COLO829 (cell line): ENCODE results near the gene STMN3.
A peak's percentile ranks its signal among the peaks of the same experiment; 100 is the strongest.

ENCODE experiments used
- DNase-seq: peaks from one replicate; pipeline ENCODE4 v3.0.0; 2012; ENCODE audit warnings: low spot score

STMN3 gene

GRCh38 chr20:63653041-63653973 is at the start of gene STMN3:
TSS of gene STMN3 (minus strand) at chr20:63653424. CDS start at chr20:63653345, 79 bp downstream.
- peak; percentile 76 for DNase-seq

DNA sequence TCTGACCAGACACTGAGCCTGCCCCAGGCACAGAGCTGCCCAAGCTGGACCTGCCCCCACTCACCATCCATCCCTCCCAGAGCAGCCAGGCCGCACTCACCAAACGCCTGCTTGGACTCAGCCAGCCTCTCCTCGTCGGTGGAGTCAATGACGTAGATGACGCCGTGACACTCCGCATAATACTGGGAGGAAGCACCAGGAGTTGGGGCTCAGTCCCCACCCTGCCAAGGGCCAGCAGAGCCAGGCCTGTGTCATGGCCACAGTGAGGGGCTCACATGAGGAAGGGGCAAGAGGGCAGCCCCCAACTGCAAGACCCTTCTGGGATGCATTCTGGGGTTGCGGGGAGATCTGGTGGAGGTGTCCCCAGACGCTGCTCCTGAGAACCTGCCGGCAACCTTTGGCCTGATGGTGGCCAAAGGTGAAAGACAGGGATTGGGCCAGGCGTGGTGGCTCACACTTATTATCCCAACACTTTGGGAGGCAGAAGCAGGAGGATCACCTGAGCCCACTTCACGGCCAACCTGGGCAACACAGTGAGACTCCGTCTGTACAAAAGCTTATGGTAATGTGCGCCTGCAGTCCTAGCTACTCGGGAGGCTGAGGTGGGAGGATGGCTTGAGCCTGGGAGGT is 48.9 kb upstream of the STMN3 start:
- DNase-seq, result no peak

- DNase-seq, result no peak
These were observed 48.3 kb upstream of the STMN3 start for GRCh38 chr20:63701329-63702035.

- DNase-seq, result no peak
These were observed 47.8 kb upstream of the STMN3 start for GRCh38 chr20:63701051-63701328.

DNA sequence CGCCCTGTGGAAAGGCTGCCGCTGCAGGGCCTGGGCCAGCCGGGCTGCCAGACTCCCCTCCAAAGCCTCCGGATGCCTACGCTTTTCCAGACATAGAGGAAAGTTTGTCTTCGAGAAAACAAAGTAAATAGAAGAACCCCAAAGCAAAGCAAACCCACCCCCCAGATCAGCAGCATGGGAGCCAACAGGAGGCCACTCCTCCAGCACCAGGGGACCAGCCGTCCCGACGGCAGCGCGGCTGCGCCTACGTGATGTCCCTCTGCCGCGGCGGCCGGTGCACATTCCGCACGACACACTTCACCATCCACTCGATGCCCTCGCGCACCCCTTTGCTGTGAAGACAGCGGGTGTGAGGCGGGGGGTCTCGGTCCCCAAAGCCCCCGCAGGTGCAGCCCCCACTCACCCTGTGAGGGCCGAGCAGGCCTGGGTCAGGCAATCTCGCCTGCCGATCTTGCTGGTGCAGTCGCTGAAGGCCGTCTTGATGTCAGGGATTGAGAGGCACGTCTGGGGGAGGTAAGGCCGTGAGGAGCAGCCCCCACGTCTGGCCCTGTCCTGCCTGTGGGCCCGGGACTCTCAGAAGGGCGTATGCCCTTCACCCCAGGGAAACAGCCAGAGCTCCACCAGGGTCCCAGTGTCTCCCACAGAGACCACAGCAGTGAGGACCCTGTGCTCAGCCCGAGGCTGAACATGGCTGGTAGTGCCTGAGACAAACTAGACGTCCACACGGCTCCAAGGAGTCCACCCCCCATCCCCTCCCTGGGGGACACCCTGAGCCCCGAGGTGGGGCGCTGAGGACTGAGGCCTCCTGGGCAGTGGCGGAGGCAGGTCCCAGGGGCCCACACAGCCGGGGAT is 47.2 kb upstream of the STMN3 start:
- DNase-seq, result no peak

GRCh38 chr20:63699466-63700198 is 46.4 kb upstream of the STMN3 start:
- no peak for DNase-seq

DNA sequence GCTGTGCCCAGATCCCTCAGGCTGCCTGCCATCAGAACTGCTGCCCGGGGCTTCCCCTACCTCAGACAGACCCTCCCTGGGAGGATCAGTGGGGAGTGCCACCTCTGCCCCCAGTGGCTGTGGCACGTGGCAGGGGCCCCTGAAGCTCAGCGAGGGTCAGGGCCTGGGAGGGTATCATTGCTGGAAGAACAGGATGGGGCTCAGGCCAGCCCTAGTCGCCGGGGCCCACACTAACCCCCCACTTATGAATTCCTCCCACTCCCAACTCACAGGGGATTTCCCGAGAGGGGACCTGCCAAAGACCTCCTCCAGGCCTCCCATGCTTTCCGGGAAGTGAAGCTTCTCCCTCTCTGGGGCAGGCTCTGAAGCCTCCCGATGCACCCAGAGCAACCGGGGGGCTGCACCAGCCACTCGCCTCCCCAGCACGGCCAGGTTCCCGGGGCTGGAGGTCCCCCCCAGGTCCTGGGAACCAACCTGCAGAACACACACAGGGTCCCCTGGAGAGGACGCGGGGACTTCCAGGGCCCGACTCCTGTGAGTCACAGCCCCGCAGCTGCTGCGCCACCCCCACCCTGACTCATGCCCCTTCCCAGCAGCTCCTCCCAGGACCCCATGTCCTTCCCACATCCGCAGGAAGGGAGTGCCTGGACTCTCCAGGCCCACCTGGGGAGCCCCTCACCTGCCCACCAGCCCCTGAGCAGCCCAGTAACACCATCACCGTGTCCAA is 45.7 kb upstream of the STMN3 start:
- DNase-seq, result no peak

- DNase-seq, result no peak
These were observed 44.8 kb upstream of the STMN3 start for GRCh38 chr20:63697868-63698545.

- DNase-seq, result no peak
These were observed 44.2 kb upstream of the STMN3 start for GRCh38 chr20:63697357-63697867.

DNA sequence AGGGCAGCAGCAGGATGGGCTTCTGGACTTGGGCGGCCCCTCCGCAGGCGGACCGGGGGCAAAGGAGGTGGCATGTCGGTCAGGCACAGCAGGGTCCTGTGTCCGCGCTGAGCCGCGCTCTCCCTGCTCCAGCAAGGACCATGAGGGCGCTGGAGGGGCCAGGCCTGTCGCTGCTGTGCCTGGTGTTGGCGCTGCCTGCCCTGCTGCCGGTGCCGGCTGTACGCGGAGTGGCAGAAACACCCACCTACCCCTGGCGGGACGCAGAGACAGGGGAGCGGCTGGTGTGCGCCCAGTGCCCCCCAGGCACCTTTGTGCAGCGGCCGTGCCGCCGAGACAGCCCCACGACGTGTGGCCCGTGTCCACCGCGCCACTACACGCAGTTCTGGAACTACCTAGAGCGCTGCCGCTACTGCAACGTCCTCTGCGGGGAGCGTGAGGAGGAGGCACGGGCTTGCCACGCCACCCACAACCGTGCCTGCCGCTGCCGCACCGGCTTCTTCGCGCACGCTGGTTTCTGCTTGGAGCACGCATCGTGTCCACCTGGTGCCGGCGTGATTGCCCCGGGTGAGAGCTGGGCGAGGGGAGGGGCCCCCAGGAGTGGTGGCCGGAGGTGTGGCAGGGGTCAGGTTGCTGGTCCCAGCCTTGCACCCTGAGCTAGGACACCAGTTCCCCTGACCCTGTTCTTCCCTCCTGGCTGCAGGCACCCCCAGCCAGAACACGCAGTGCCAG is 43.6 kb upstream of the STMN3 start, which contains the start of gene TNFRSF6B:
Gene TNFRSF6B (plus strand): TSS at position 25 of the 729 bp plus-strand sequence. CDS start 116 bp downstream, at position 141.
- no peak for DNase-seq

- no peak for DNase-seq
These were observed 43.0 kb upstream of the STMN3 start for GRCh38 chr20:63696306-63696627.

- no peak for DNase-seq
These were observed 42.4 kb upstream of the STMN3 start for GRCh38 chr20:63695424-63696305.

- no peak for DNase-seq
These were observed 41.6 kb upstream of the STMN3 start for GRCh38 chr20:63694584-63695423.

- DNase-seq, result no peak
These were observed 40.7 kb upstream of the STMN3 start for GRCh38 chr20:63693733-63694583.

DNA sequence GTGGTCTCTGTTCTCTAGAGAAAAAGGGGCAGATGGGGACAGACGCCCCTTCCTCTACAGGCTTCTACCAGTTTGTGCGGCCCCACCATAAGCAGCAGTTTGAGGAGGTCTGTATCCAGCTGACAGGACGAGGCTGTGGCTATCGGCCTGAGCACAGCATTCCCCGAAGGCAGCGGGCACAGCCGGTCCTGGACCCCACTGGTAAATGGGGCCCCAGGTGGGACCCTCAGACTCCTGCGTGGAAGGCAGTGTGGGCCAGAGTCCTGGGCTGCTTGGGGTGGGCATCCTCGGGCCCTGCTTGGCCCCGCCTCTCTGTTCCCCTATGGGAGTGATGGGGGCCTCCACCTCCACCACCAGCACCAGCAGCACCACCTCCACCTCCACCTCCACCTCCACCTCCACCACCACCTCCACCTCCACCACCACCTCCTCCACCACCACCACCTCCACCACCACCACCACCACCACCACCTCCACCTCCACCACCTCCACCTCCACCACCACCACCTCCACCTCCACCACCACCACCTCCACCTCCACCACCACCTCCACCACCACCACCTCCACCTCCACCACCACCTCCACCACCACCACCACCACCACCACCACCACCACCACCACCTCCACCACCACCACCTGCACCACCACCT is 40.0 kb upstream of the STMN3 start:
- no peak for DNase-seq
